HEK293 (cell line): ENCODE measurements around the gene BMAL1.

Experiments
- ATF2 ChIP-seq: fragments of 450-650 bp; formaldehyde crosslinking; IDR thresholded peaks from 2 replicates; pipeline ENCODE4 v1.5.1; 2016; ENCODE audit warnings: missing biosample characterization, missing genetic modification characterization, low read depth
- CTCF ChIP-seq: fragments of 450-650 bp; formaldehyde crosslinking; IDR thresholded peaks from 2 replicates; pipeline ENCODE4 v1.5.1; 2016; ENCODE audit warnings: missing biosample characterization, missing genetic modification characterization
- ZNF561 ChIP-seq: fragments of 450-650 bp; IDR thresholded peaks from 2 replicates; pipeline ENCODE4 v1.5.1; 2018; ENCODE audit warnings: missing biosample characterization, missing genetic modification characterization, borderline replicate concordance
- ZNF747 ChIP-seq: fragments of 450-650 bp; formaldehyde crosslinking; IDR thresholded peaks from 2 replicates; pipeline ENCODE4 v1.5.1; 2016; ENCODE audit warnings: missing biosample characterization, missing genetic modification characterization
- TF ChIP-seq, protein P1 (sequence below): fragments of 450-650 bp; formaldehyde crosslinking; IDR thresholded peaks from 2 replicates; pipeline ENCODE4 v1.5.1; 2016; ENCODE audit warnings: missing biosample characterization, missing genetic modification characterization

DNA sequence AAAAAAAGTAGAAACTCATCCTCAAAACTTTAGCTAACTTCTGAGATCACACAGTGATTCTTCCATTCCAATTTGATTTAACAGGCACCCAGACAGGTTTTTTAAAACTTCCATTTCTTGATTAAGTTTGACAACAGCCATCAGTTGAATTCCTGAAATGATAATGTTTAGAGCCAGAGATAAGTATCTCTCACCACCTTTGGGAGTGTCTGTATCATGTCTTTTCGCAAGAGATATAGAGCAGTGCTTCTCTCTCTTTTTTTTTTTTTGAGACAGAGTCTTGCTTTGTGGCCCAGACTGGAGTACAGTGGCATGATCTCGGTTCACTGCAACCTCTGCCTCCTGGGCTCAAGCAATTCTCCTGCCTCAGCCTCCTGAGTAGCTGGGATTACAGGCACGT lies 41.7 kb upstream of the BMAL1 start:
- no peak for TF ChIP-seq CTCF (tag by site-specific recombination)
- TF ChIP-seq ATF2 (tag by site-specific recombination), result no peak
- no peak for TF ChIP-seq ZNF747
- TF ChIP-seq, protein P1, sequence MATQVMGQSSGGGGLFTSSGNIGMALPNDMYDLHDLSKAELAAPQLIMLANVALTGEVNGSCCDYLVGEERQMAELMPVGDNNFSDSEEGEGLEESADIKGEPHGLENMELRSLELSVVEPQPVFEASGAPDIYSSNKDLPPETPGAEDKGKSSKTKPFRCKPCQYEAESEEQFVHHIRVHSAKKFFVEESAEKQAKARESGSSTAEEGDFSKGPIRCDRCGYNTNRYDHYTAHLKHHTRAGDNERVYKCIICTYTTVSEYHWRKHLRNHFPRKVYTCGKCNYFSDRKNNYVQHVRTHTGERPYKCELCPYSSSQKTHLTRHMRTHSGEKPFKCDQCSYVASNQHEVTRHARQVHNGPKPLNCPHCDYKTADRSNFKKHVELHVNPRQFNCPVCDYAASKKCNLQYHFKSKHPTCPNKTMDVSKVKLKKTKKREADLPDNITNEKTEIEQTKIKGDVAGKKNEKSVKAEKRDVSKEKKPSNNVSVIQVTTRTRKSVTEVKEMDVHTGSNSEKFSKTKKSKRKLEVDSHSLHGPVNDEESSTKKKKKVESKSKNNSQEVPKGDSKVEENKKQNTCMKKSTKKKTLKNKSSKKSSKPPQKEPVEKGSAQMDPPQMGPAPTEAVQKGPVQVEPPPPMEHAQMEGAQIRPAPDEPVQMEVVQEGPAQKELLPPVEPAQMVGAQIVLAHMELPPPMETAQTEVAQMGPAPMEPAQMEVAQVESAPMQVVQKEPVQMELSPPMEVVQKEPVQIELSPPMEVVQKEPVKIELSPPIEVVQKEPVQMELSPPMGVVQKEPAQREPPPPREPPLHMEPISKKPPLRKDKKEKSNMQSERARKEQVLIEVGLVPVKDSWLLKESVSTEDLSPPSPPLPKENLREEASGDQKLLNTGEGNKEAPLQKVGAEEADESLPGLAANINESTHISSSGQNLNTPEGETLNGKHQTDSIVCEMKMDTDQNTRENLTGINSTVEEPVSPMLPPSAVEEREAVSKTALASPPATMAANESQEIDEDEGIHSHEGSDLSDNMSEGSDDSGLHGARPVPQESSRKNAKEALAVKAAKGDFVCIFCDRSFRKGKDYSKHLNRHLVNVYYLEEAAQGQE (tag by site-specific recombination), result no peak
- no peak for TF ChIP-seq ZNF561 (tag by site-specific recombination)
